ENCODE measurements around the gene ZNF488.
A peak's percentile ranks its signal among the peaks of the same experiment; 100 is the strongest.

Gene ZNF488, protein sequence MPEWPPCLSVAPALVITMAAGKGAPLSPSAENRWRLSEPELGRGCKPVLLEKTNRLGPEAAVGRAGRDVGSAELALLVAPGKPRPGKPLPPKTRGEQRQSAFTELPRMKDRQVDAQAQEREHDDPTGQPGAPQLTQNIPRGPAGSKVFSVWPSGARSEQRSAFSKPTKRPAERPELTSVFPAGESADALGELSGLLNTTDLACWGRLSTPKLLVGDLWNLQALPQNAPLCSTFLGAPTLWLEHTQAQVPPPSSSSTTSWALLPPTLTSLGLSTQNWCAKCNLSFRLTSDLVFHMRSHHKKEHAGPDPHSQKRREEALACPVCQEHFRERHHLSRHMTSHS

GRCh38 chr10:47384148-47384921 is at the start of gene ZNF488:
ZNF488 (minus strand) TSS chr10:47384293; CDS start chr10:47368829, 15,464 bp downstream.
- DNase-seq (ENCODE audit: low spot score): peak; percentile 93

DNA sequence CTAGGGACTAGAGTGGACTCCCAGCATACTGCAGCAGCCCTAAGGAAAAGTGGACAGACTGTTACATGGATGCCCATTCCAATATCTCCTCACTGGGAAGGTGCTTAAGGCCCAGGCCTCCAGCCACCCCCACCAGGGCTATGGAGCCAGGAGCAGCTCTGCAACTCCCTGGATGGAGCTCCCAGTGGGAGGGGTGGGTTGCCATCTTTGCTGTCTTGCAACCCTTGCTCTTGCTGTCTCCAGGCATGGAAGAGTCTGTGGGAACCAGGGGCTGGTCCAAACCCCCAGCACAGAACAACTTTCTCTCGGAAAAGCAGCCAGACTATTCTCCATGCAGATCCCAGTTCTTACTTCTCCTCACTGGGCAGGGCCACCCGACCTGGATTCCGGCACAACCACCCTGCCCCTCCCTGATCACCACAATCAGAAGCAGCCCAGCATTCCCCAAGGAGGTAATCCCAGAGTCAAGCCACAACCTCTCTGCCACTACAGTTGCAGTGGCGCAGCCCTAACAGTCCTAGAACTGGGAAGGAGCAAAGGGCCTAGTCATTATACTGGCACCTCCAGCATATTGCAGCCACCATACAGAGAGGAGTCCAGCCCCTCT is 41.8 kb upstream of the ZNF488 start:
- no peak for DNase-seq (ENCODE audit: low spot score)

GRCh38 chr10:47424231-47424630 is 40.1 kb upstream of the ZNF488 start:
- no peak for DNase-seq (ENCODE audit: low spot score)

GRCh38 chr10:47423476-47423875 is 39.4 kb upstream of the ZNF488 start:
- no peak for DNase-seq (ENCODE audit: low spot score)

DNA sequence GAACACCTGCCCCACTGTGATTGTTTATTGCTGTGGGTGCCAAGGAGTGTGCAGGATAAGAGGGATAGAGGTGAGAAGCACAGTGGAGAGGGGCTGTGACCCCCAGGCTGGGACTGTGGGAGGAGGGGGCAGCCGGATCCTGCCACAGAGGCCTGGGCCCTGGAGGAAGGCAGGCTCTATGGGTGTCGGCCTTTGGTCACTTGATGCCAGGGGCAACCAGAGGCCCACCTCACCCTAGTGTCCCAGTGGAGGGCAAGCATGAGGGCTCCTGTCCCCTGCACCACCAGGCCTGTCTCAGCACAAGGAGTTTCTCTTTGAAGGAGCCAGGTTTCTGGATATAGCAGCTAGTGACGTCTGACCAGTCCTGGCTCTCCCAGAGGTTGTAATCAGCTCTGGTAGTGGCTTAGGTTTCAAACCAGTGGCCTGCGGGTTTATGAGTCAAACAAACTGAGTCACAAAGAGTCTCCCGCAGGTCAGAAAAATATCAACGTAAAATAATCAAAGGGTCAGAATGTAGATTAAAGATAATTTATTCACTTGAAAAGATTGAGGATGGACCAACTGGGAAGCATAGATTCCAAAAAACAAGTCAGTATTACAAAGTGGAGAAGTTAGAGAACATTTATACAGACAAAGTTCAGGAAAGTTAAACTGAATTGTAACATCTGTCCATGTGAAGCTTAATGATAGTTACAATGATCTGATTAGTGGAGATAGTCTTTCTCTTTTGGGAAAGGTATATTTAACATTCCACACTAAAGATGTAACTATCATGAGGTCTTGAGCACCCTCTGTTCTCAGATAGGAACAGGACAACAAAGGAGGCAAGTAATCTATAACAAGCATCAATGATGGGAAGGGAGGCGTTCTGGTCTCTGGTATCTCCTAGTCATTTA is 37.2 kb upstream of the ZNF488 start:
- DNase-seq (ENCODE audit: low spot score): no peak

DNA sequence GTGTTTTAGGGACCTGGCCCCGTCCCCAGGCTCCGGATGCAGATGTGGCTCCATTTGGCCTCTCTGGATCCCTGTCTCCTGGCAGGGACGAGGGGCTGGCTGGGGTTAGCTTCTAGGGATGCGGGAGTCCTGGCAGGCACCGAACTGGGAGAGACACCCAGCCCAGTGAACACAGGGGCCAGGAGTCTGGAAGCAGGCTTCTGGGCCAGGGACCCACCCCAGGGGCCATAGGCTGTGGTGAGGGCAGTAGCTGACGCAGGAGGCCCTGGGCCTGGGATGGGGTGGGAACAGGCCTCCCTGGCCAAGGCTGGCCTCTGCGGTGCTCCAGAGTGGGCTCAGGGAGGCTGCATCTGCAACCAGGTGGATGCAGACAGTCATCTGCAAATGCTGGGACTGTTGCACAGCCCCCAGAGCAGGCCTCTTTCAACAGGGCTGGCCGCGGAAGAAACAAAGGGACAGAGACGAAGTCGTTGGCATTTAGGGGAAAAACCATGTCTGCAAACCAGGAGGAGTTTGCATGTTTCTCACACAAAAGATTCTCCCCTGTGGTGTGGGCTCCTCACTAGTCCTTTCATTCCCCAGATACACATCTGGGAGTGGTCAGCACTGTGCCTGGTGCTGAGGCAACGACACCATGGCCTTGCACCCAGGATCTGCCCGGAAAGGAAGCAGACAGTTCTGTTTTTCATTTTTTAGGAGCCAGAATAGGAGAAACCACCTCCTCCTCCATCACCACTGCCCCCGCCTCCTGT is 36.4 kb upstream of the ZNF488 start:
- DNase-seq (ENCODE audit: low spot score): no peak

- no peak for DNase-seq (ENCODE audit: low spot score)
These were observed 35.3 kb upstream of the ZNF488 start for GRCh38 chr10:47419421-47419820.

DNA sequence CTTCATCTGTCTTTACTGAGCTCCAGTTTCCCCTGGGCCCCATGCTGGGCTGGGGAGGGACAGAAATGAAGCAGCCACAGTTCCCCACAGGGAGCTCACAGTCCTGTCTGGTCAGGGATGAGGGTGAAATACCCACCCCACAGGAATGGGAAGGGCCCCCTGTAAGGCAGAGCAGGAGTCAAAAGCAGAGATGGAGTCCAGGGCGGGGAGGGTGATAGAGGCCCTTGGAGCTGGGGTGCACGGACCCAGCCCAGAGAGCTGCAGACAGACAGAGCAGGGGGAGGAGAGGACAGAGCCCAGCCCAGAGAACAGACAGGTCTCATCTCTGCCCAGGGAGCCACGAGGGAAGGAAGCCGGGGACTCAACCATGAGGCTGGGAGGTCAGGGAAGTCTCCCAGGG is 34.9 kb upstream of the ZNF488 start:
- no peak for DNase-seq (ENCODE audit: low spot score)

DNA sequence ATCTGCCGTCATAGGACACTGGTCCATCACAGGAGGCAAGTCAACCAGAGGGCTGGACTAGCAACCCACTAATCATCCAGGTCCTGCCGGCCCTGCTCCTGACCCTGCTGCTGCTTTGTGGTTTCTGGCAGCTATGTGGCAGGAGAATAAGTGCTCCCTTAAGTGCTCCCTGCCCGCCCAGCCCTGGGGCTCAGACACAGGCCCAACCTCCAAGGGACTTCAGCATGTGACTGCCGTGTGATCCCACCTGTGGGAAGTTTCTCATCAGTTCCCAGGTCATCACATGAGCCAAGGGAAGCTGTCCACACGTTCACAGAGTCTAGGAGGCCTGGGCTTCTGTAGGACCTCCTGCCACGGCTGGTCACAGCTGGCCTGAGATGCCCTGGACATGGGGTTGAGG is 34.2 kb upstream of the ZNF488 start:
- DNase-seq (ENCODE audit: low spot score): no peak

- DNase-seq (ENCODE audit: low spot score): peak; percentile 64
These were observed 32.5 kb upstream of the ZNF488 start for GRCh38 chr10:47416305-47417218.

DNA sequence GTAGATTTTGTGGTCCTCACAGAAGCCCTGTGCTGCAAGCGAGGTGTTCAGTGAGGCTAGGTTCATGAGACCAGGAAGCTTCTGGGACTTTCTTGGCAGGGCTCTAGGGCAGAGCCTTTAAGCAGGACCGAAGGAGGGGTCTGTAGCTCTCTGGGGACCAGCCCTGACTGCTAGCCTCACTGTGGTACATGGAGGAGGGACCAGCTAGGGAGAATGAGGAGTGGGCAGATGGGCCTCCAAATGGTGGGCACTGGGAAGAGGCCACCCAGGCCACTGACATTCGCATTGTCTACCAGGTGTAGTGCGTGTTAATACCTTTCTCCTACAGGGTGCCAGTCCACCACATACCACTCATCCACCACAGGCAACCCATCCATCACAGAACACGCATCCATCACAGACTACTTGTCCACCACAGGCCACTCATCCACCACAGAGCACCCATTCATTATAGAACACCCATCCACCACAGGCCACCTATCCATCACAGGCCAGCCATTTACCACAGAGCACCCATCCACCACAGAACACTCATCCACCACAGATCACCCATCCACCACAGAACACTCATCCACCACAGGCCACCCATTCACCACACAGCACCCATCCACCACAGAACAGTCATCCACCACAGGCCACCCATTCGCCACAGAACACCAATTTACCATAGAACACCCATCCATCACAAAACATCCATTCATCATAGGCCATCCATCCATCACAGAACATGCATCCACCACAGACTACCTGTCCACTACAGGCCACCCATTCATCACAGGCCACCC is 31.6 kb upstream of the ZNF488 start:
- DNase-seq (ENCODE audit: low spot score): no peak

GRCh38 chr10:47414752-47415519 is 30.8 kb upstream of the ZNF488 start:
- DNase-seq (ENCODE audit: low spot score): no peak

GRCh38 chr10:47414227-47414592 is 30.1 kb upstream of the ZNF488 start:
- DNase-seq (ENCODE audit: low spot score): no peak

DNA sequence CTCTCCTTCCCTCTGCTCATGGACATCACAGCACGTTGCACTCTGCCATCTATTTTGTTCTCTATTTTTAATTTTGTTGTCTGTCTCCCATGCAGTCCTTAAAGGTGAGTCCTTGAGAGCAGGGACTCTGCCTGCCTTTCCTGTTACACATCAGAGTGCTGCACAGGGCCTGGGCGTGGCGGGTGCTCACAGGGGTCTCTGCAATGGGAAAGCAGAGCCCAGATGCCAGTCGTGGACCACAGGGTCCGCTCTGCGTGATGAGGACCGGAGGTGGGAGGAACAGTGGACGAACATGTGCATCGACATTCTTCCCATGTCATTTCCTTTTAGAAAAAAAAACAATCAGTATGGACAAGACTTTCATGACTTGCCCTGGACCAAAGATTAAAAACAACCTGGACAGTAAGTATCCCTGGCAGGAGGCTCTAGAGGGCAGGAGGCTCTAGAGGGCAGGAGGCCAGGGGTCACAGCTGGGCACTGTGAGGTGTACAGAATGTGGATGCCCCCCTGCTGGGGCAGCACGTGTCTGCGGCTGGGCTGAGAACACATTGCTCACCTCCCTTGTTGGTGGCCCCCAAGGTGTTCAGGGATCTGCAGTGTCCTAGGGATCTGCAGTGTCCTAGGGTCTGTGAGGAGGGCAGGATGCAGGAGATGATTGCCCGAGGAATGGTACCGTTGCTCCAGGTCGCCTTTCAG is 29.6 kb upstream of the ZNF488 start:
- DNase-seq (ENCODE audit: low spot score): no peak

DNA sequence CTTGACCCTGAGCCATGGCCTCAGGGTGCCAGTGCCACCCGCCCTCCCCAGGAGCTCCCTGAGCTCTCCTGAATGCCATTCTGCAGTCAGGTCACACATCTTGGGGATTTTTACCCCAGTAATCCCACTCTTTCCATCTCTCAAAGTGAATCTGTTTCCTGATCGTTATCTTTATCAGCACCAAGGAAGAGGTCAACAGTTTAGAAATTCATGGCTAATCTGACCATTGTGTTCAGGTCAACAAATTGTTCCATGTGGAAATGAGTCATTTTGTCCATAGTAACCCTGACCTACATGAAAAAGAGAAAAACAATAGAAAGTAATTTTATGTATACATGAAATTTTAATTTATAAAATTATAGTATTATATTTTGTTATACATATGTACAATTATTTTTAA is 28.8 kb upstream of the ZNF488 start:
- no peak for DNase-seq (ENCODE audit: low spot score)

- no peak for DNase-seq (ENCODE audit: low spot score)
These were observed 28.2 kb upstream of the ZNF488 start for GRCh38 chr10:47412177-47412730.

- DNase-seq (ENCODE audit: low spot score): no peak
These were observed 26.8 kb upstream of the ZNF488 start for GRCh38 chr10:47410862-47411261.

DNA sequence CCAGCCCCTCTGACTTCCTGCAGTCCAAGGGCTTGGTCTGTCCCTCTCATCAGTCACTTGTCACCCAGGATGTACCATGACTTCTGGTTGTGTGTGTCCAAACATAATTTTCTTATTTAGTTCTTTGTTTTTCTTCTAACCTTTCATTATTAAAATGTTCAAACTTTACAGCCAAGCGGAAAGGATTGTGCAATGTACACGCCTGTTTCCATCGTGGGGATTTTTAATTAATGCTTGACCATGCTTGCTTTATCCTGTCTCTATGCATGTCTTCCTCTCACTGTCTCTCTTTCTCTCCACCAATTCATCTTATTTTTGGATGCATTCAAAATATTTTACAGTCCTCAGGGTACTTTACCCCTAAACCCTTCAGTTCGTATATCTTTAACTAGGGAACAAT is 26.2 kb upstream of the ZNF488 start:
- no peak for DNase-seq (ENCODE audit: low spot score)

Measured in globus pallidus (tissue), 1 donor.